Upper lobe of left lung (tissue), 6 donors: Measurements from ENCODE around the gene TIMM23. TPM values are rescaled to one million over a fixed set of nuclear protein-coding genes. Genes with fewer than 3 reads are reported as not detected.

Experiments used
- ATAC-seq, 2 donors: fragments of 200-7000 bp; cut with Tn5 transposase; one replicate each; pipeline ENCODE4 v1.9.1; 2022; ENCODE audit warnings: mild to moderate bottlenecking in 2 of 2, moderate library complexity in 2 of 2; ENCODE audit not compliant: low FRiP score in 2 of 2
- DNase-seq, 2 donors: peaks; one replicate each; pipeline ENCODE4 v3.0.0-alpha.2; 2019 to 2020
- H3K27ac ChIP-seq, 4 donors: fragments of 200-600 bp; sonication (generic); one replicate each; pipeline ENCODE4 v1.5.1; 2016 to 2019
- H3K27me3 ChIP-seq, 4 donors: fragments of 200-600 bp; sonication (generic); one replicate each; pipeline ENCODE4 v1.5.1; 2017 to 2019
- H3K36me3 ChIP-seq, 4 donors: fragments of 200-600 bp; sonication (generic); one replicate each; pipeline ENCODE4 v1.5.1; 2016 to 2019
- H3K4me1 ChIP-seq, 4 donors: fragments of 200-600 bp; sonication (generic); one replicate each; pipeline ENCODE4 v1.5.1; 2018 to 2019
- H3K4me3 ChIP-seq, 4 donors: fragments of 200-600 bp; sonication (generic); one replicate each; pipeline ENCODE4 v1.5.1; 2017 to 2019; ENCODE audit warnings: mild to moderate bottlenecking in 2 of 4, moderate library complexity in 1 of 4
- H3K9me3 ChIP-seq, 4 donors: fragments of 200-600 bp; sonication (generic); one replicate each; pipeline ENCODE4 v1.5.1; 2018 to 2019
- EP300 ChIP-seq, 4 donors: sonication (generic); formaldehyde crosslinking; IDR thresholded peaks; one replicate each; pipeline ENCODE4 v1.5.1; 2017; ENCODE audit warnings: antibody characterized with exemption in 4 of 4, control low read depth in 2 of 4
- POLR2A ChIP-seq, 4 donors: fragments of 450-650 bp; IDR thresholded peaks; one replicate each; pipeline ENCODE4 v1.5.1; 2016 to 2017; ENCODE audit warnings: antibody characterized with exemption in 4 of 4, mild to moderate bottlenecking in 2 of 4
- POLR2AphosphoS5 ChIP-seq, 2 donors: sonication (generic); formaldehyde crosslinking; IDR thresholded peaks; one replicate each; pipeline ENCODE4 v1.5.1; 2017; ENCODE audit warnings: antibody characterized with exemption in 2 of 2
- WGBS, 2 donors: methylation state at CpG; one replicate each; pipeline ENCODE4 v1.1.5; 2017 to 2018; 5-methylcytosine and 5-hydroxymethylcytosine counted together
- total RNA-seq, 6 donors: library from RNA; depleted of rRNA in 4 of 6; stranded (reverse); fragments of >200 nt in 4 of 6; gene quantifications; one replicate each; pipeline versions ENCODE4 v1.1.0 to v1.2.1, GENCODE V29; 2016 to 2021
- TF ChIP-seq, protein P1 (sequence below), 6 experiments: fragments of 450-650 bp in 4 of 6; fragments of 200-600 bp in 2 of 6; sonication (generic) in 2 of 6; IDR thresholded peaks; one replicate each; pipeline ENCODE4 v1.5.1; 2016 to 2019; ENCODE audit warnings: antibody characterized with exemption in 6 of 6
- donor health status: DM: no; HTN: no; CAD: no; lungs with moderate emphysema.
- donor health status: DM: no; HTN: yes; CAD: no; lungs with severe emphysema.

Gene TIMM23
- total RNA-seq, 6 donors from 2014 or later: 15.8 to 57.6 (median 36.1) TPM

DNA sequence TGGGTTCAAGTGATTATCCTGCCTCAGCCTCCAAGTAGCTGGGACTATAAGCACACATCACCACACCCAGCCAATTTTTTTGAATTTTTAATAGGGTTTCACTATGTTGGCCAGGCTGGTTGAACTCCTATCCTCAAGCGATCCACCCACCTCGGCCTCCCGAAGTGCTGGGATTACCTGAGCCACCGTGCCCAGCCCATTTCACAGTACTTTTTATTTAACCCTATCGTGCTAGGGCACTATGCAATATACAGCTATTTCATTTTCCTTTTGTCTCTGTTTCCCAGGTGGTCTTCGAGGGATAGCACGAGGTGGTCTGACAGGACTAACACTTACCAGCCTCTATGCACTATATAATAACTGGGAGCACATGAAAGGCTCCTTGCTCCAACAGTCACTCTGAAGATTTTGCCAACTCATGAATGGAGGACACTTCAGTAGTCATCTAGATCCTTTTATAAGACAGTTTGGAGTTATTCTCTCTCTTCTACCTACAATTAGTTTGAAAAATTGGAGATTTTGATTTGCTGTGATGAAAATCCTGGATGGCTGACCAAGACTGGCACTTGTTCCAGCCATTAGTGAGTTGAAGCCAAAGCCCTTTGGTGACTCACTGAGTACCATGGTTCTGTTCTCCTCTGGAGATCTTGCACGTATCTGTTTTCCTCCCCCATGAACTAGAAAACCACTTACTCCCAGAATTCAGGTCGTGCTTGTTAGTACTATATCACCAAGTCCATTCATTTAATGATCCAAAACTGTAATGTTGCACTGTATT, 30.8 kb downstream of the TIMM23 start:
- no peak for ATAC-seq
- H3K27me3 ChIP-seq: no peaks in the 10 kb centered on the region
- no peaks in the 10 kb centered on the region for H3K9me3 ChIP-seq
- peaks cover 28 to 70% (median 66%) of the 10 kb centered on the region in 4 donors for H3K36me3 ChIP-seq
- H3K27ac ChIP-seq: no peak overlapping the region
- TF ChIP-seq, protein P1, sequence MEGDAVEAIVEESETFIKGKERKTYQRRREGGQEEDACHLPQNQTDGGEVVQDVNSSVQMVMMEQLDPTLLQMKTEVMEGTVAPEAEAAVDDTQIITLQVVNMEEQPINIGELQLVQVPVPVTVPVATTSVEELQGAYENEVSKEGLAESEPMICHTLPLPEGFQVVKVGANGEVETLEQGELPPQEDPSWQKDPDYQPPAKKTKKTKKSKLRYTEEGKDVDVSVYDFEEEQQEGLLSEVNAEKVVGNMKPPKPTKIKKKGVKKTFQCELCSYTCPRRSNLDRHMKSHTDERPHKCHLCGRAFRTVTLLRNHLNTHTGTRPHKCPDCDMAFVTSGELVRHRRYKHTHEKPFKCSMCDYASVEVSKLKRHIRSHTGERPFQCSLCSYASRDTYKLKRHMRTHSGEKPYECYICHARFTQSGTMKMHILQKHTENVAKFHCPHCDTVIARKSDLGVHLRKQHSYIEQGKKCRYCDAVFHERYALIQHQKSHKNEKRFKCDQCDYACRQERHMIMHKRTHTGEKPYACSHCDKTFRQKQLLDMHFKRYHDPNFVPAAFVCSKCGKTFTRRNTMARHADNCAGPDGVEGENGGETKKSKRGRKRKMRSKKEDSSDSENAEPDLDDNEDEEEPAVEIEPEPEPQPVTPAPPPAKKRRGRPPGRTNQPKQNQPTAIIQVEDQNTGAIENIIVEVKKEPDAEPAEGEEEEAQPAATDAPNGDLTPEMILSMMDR (IDR thresholded peaks at IDR 0.05): no peak
- no peak for TF ChIP-seq POLR2A (IDR thresholded peaks at IDR 0.05)
- 94% methylated on average over 9 of the region's 9 CpGs for WGBS, 2 donors
- no peaks in the 10 kb centered on the region for H3K4me1 ChIP-seq
- DNase-seq: no peak
- no peak overlapping the region for H3K4me3 ChIP-seq

DNA sequence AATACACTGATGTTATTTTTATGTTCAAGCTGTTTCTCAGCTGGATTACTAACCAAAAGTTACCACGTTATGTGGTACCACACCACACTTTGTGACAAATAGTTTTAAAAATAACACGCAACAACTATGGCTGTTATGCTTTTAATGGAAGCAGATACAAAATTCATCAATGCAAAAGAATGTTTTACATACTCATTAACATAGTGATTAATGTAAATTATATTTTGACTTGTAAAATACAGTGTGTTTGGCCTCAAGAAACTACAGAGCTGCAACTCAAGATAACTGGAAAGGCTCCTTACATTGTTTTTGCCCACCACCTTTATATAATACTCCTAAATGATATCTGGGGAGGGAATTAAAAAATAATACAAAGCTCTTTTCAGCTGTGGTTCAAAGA, 32.7 kb downstream of the TIMM23 start:
- Histone ChIP-seq H3K27ac (no peak overlapping the region), H3K4me3 (no peak overlapping the region), H3K4me1 (peaks cover 0 to 3% (median 3%) of the 10 kb centered on the region in 4 donors), H3K9me3 (no peaks in the 10 kb centered on the region), H3K27me3 (no peaks in the 10 kb centered on the region), H3K36me3 (peaks cover 43 to 88% (median 77%) of the 10 kb centered on the region in 4 donors)
- TF ChIP-seq EP300 (IDR thresholded peaks at IDR 0.05) (no peak), POLR2A (IDR thresholded peaks at IDR 0.05) (no peak), POLR2AphosphoS5 (IDR thresholded peaks at IDR 0.05) (no peak)
- TF ChIP-seq, protein P1 (IDR thresholded peaks at IDR 0.05): no peak
- ATAC-seq (no peak), DNase-seq (no peak)
- WGBS, 2 donors: 95 to 99% methylated on average over 2 of the region's 2 CpGs

DNA sequence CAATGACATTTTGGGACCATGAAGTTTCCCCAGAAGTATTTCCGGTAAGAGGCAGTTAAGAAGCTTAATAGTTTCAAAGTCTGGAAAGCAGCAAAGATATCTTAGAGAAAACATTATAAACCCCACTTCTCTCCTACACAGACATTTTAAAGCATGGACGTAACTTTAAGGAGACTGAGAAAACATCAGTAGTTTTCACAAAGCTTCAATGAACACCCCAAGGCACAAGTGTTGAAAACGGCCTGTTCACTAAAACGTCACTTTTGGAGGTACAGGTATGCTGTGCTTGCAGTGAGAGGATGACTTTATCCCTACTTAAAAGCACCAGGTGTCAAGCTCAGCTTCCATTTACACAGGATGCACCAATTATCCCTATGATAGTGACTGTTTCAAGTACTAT, 33.1 kb downstream of the TIMM23 start:
- TF ChIP-seq POLR2AphosphoS5 (IDR thresholded peaks at IDR 0.05) (no peak), EP300 (IDR thresholded peaks at IDR 0.05) (no peak), POLR2A (IDR thresholded peaks at IDR 0.05) (no peak)
- TF ChIP-seq, protein P1 (IDR thresholded peaks at IDR 0.05): no peak
- ATAC-seq (no peak), DNase-seq (no peak)
- H3K36me3 ChIP-seq: peaks cover 46 to 92% (median 80%) of the 10 kb centered on the region in 4 donors
- H3K4me1 ChIP-seq: peaks cover 0 to 7% (median 3%) of the 10 kb centered on the region in 4 donors
- H3K27me3 ChIP-seq: no peaks in the 10 kb centered on the region
- no peak overlapping the region for H3K27ac ChIP-seq
- no peak overlapping the region for H3K4me3 ChIP-seq
- WGBS, 2 donors: 78 to 91% methylated on average over 4 of the region's 4 CpGs
- no peaks in the 10 kb centered on the region for H3K9me3 ChIP-seq

DNA sequence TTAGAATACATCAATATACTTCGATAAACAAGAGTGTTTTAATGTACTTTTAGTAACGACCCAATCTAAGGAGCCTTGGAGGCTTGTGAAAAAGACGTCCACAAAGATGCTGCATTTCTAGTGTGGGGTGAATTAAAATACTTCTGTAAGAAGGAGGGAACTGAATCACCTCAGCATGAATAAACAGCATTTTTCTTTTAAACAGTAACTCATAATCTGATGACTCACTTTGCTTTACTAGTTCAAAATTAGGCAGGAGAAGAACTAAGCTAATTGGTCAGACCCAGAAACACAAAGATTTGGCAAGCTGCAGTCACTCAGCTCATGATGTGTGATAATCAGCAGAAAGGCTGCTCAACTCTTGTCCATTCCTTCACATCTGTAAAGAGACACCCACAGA, 33.9 kb downstream of the TIMM23 start:
- Histone ChIP-seq H3K4me1 (peaks cover 0 to 13% (median 3%) of the 10 kb centered on the region in 4 donors), H3K36me3 (peaks cover 54 to 98% (median 86%) of the 10 kb centered on the region in 4 donors), H3K27me3 (no peaks in the 10 kb centered on the region), H3K9me3 (no peaks in the 10 kb centered on the region), H3K27ac (no peak overlapping the region), H3K4me3 (no peak overlapping the region)
- no peak for ATAC-seq
- 82 to 87% methylated on average over 3 of the region's 3 CpGs for WGBS, 2 donors
- TF ChIP-seq, protein P1 (IDR thresholded peaks at IDR 0.05): no peak
- TF ChIP-seq EP300 (IDR thresholded peaks at IDR 0.05): no peak
- no peak for TF ChIP-seq POLR2AphosphoS5 (IDR thresholded peaks at IDR 0.05)
- no peak for TF ChIP-seq POLR2A (IDR thresholded peaks at IDR 0.05)
- no peak for DNase-seq

DNA sequence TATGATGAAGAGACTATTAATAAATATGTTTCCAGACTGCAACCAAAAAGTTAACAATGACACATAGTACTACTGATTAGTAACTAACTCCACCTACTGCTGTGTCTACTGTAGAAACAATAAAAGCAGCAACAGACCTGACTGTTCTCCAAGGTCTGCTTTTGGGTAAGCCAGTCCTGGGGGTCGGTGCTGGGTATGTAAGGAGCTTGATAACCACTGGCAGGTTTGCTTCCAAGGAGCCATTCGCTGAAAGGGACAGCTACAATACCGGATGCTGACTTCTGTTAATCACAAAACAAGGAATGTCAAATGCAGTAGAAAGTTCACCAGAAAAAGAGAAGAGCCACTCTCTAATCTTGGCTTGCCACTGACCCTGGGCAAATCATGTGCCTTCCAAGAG, 40.5 kb downstream of the TIMM23 start:
- WGBS, 2 donors: 82 to 90% methylated on average over 3 of the region's 3 CpGs

More for the DNA sequence above, 40.5 kb downstream of the TIMM23 start:
- H3K4me1 ChIP-seq: peaks cover 3 to 24% (median 8%) of the 10 kb centered on the region in 4 donors
- no peak for DNase-seq
- H3K9me3 ChIP-seq: no peaks in the 10 kb centered on the region
- ATAC-seq: no peak
- H3K4me3 ChIP-seq: no peak overlapping the region
- TF ChIP-seq POLR2A (IDR thresholded peaks at IDR 0.05) (no peak), EP300 (IDR thresholded peaks at IDR 0.05) (no peak), POLR2AphosphoS5 (IDR thresholded peaks at IDR 0.05) (no peak)
- TF ChIP-seq, protein P1 (IDR thresholded peaks at IDR 0.05): no peak
- no peaks in the 10 kb centered on the region for H3K27me3 ChIP-seq
- peaks cover 46 to 87% (median 65%) of the 10 kb centered on the region in 4 donors for H3K36me3 ChIP-seq
- no peak overlapping the region for H3K27ac ChIP-seq
